ENCODE measurements around the gene ATXN2L. TPM values are rescaled to one million over a fixed set of nuclear protein-coding genes. Genes with fewer than 3 reads are reported as not detected.

ATXN2L gene
- total RNA-seq, 1 donor from 2014 or later: 166 TPM

Other genes starting within 250 kb of the ATXN2L start
- gene SULT1A2, start 225.9 kb upstream of the ATXN2L start, total RNA-seq: not detected in 2 replicates
- 1.6 and 2.5 TPM in 2 replicates for gene SULT1A1, start 213.0 kb upstream of the ATXN2L start, total RNA-seq
- 0.12 TPM in 1 of 2 replicates, not detected in the other for gene NPIPB8, start 184.9 kb upstream of the ATXN2L start, total RNA-seq
- gene EIF3C, start 111.5 kb upstream of the ATXN2L start, total RNA-seq: 164 and 168 TPM in 2 replicates
- 0.92 and 2.0 TPM in 2 replicates for gene NPIPB9, start 71.2 kb upstream of the ATXN2L start, total RNA-seq
- 144 TPM in 2 replicates for gene TUFM, start 23.3 kb downstream of the ATXN2L start, total RNA-seq
- gene SH2B1, start 40.8 kb downstream of the ATXN2L start, total RNA-seq: 25.6 and 30.7 TPM in 2 replicates
- 0.19 and 0.53 TPM in 2 replicates for gene ATP2A1, start 55.5 kb downstream of the ATXN2L start, total RNA-seq
- 61.0 and 76.5 TPM in 2 replicates for gene RABEP2, start 102.2 kb downstream of the ATXN2L start, total RNA-seq
- not detected in 2 replicates for gene CD19, start 109.0 kb downstream of the ATXN2L start, total RNA-seq
- gene NFATC2IP, start 127.9 kb downstream of the ATXN2L start, total RNA-seq: 21.0 and 38.7 TPM in 2 replicates
- 58.5 and 74.8 TPM in 2 replicates for gene SPNS1, start 151.8 kb downstream of the ATXN2L start, total RNA-seq
- 2.3 and 3.0 TPM in 2 replicates for gene LAT, start 162.1 kb downstream of the ATXN2L start, total RNA-seq